ENCODE results near the gene PALS1.

- no peak for TF ChIP-seq CTCF (IDR thresholded peaks at IDR 0.05; ENCODE audit: borderline replicate concordance, extremely low read depth, low read length, poor library complexity, severe bottlenecking)
- no peak for TF ChIP-seq EZH2 (IDR thresholded peaks at IDR 0.05; ENCODE audit: borderline replicate concordance, low read depth, low read length, severe bottlenecking)
Measured at GRCh38 chr14:67270933-67271332, 29.7 kb downstream of the PALS1 start.
